Measurements from ENCODE around the gene FLACC1.

The FLACC1 gene

GRCh38 chr2:201267278-201268030 is 89.7 kb downstream of the FLACC1 start:
- H3K4me3 ChIP-seq (ENCODE audit: low read length): no peak overlapping the region
- DNase-seq (ENCODE audit: low read depth): no peak
- TF ChIP-seq, protein P1, sequence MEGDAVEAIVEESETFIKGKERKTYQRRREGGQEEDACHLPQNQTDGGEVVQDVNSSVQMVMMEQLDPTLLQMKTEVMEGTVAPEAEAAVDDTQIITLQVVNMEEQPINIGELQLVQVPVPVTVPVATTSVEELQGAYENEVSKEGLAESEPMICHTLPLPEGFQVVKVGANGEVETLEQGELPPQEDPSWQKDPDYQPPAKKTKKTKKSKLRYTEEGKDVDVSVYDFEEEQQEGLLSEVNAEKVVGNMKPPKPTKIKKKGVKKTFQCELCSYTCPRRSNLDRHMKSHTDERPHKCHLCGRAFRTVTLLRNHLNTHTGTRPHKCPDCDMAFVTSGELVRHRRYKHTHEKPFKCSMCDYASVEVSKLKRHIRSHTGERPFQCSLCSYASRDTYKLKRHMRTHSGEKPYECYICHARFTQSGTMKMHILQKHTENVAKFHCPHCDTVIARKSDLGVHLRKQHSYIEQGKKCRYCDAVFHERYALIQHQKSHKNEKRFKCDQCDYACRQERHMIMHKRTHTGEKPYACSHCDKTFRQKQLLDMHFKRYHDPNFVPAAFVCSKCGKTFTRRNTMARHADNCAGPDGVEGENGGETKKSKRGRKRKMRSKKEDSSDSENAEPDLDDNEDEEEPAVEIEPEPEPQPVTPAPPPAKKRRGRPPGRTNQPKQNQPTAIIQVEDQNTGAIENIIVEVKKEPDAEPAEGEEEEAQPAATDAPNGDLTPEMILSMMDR (conservative IDR thresholded peaks at IDR 0.05; ENCODE audit: low read depth, low read length): no peak

DNA sequence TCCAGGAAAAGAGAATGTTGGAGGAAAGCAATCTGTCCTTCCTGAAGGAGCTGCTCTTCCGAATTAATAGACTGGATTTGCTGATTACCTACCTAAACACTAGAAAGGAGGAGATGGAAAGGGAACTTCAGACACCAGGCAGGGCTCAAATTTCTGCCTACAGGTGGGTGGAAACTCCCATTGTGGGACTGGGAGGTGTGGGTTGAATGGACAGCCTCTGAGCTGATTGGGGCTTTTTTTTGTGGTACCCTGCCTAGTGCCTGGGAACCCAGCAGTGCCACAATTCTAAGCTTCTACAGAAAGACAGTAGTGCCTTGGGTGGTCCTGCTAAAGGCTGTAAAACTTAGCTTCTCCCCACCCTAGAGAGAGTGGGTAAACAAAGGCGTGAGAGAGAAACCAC is 90.5 kb downstream of the FLACC1 start:
- DNase-seq (ENCODE audit: low read depth): no peak
- TF ChIP-seq, protein P1 (conservative IDR thresholded peaks at IDR 0.05; ENCODE audit: low read depth, low read length): no peak

GRCh38 chr2:201264472-201265173 is 92.5 kb downstream of the FLACC1 start:
- no peak overlapping the region for H3K4me3 ChIP-seq (ENCODE audit: low read length)
- TF ChIP-seq, protein P1 (conservative IDR thresholded peaks at IDR 0.05; ENCODE audit: low read depth, low read length): no peak
- no peak for DNase-seq (ENCODE audit: low read depth)

More for the DNA sequence above, 90.5 kb downstream of the FLACC1 start:
- H3K4me3 ChIP-seq (ENCODE audit: low read length): no peak overlapping the region

- TF ChIP-seq, protein P1 (conservative IDR thresholded peaks at IDR 0.05; ENCODE audit: low read depth, low read length): no peak
- H3K4me3 ChIP-seq (ENCODE audit: low read length): no peak overlapping the region
- DNase-seq (ENCODE audit: low read depth): no peak
Observed at GRCh38 chr2:201263779-201264178, 93.4 kb downstream of the FLACC1 start.

GRCh38 chr2:201262718-201263117 is 94.4 kb downstream of the FLACC1 start:
- H3K4me3 ChIP-seq (ENCODE audit: low read length): no peak overlapping the region
- TF ChIP-seq, protein P1 (conservative IDR thresholded peaks at IDR 0.05; ENCODE audit: low read depth, low read length): no peak
- DNase-seq (ENCODE audit: low read depth): no peak

GRCh38 chr2:201261906-201262305 is 95.2 kb downstream of the FLACC1 start:
- H3K4me3 ChIP-seq (ENCODE audit: low read length): no peak overlapping the region
- TF ChIP-seq, protein P1 (conservative IDR thresholded peaks at IDR 0.05; ENCODE audit: low read depth, low read length): no peak
- DNase-seq (ENCODE audit: low read depth): no peak

DNA sequence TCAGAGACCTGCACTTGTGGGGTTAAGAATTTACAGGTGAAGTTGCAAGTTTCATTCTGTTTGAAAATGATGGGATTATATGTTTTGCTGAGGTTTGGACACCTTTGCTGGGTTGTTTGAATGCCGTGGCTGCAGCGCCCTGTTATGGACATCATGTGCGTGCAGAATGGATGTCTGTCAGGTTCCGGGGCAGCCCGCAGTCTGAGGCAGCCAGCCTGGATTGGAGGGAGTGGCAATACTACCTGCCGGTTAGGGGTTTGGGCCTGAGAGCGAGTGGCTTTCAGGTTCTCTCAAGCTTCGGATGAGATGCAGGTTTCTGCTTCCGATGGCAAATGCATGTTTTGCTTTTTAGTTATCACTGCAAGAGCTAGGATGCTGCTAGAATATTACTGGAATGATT is 95.7 kb downstream of the FLACC1 start:
- DNase-seq (ENCODE audit: low read depth): no peak
- TF ChIP-seq, protein P1 (conservative IDR thresholded peaks at IDR 0.05; ENCODE audit: low read depth, low read length): no peak
- no peak overlapping the region for H3K4me3 ChIP-seq (ENCODE audit: low read length)
